Heart left ventricle (tissue), 13 donors: ENCODE measurements around the gene TNS1.

Source experiments
- CTCF ChIP-seq, 12 donors: fragments of 200-600 bp; sonication (generic) in 4 of 12; IDR thresholded peaks; one replicate each; pipeline versions ENCODE4 v1.5.0 to v1.8.0; 2018 to 2022; ENCODE audit warnings: antibody characterized with exemption in 12 of 12, mild to moderate bottlenecking in 5 of 12
- POLR2A ChIP-seq, 2 donors: fragments of 450-650 bp; IDR thresholded peaks; one replicate each; pipeline ENCODE4 v1.6.1; 2017; ENCODE audit warnings: antibody characterized with exemption in 2 of 2, mild to moderate bottlenecking in 2 of 2, moderate library complexity in 2 of 2
- donor health status: ischemic (EF 13 %, LVEDD 7.1; RV severe dilation, severe dysfunction).
- donor health status: DM: no; HTN: yes; CAD: no.
- donor health status: DM: no; HTN: no; CAD: no.
- donor health status: ischemic (EF 25% LVEDD 6.9; RV normal size, moderate dysfunction).
- donor health status: ischemic (EF 25% LVEDD 5.7; RV mildly dilated, moderate dysfunction).
- donor health status: ischemic (EF 35%, LVEDD 5.7; RV mildly dilated, moderate dysfunction).
- donor health status: nonischemic (EF 11% LVEDD 7.7; RV severe dilation, severe dysfunction).
- donor health status: DM: yes; HTN: yes; CAD: no.
- donor health status: PGD.
- donor health status: ischemic (EF 29% LVEDD 5.4; RV normal size, mild dysfunction).
- donor health status: nonischemic (EF 23%, LVEDD 6.1; RV moderate dilation, normal function).

DNA sequence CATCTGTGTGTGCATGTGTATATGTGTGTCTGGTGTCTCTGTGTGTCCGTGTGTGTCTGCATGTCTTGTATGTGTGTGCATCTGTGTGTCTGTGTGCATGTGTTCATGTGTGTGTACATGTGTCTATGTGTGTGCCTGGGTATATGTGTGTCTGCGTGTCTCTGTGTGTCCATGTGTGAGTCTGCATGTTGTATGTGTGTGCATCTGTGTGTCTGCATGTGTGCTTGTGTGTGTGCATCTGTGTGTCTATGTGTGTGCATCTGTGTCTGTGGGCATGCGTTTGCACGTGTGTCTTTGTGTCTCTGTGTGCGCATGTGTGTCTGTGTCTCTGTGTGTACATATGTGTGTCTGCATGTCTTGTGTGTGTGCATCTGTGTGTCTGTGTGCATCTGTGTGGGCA lies 207.7 kb downstream of the TNS1 start:
- TF ChIP-seq CTCF (IDR thresholded peaks at IDR 0.05), result no peak
- no peak for TF ChIP-seq POLR2A (IDR thresholded peaks at IDR 0.05)
